WTC11 (cell line): ENCODE measurements around the gene SWI5. TPM values are rescaled to one million over a fixed set of nuclear protein-coding genes. Genes with fewer than 3 reads are reported as not detected.

Experiments used
- ATAC-seq: fragments of 200-7000 bp; cut with Tn5 transposase; 2 replicates; pipeline ENCODE4 v1.10.0; 2021; ENCODE audit warnings: mild to moderate bottlenecking, moderate library complexity
- CTCF ChIA-PET: fragments of 300-600 bp; sonication (Branson Sonifier 250); formaldehyde crosslinking; loops from one replicate; lab custom pipeline; 2021; ENCODE audit warnings: antibody characterized with exemption; lab: Charles Lee
- POLR2A ChIA-PET: fragments of 350-600 bp; sonication (Branson Sonifier 250); formaldehyde crosslinking; loops from one replicate; lab custom pipeline; 2021; ENCODE audit warnings: antibody characterized with exemption; lab: Charles Lee
- DNase-seq: peaks from one replicate; pipeline ENCODE4 v3.0.0; 2021; ENCODE audit warnings: low spot score
- H3K27ac Mint-ChIP-seq: 2 replicates; pipeline ENCODE4 v1.8.0; 2021; ENCODE audit warnings: mixed read lengths
- H3K27me3 Mint-ChIP-seq: 2 replicates; pipeline ENCODE4 v1.8.0; 2021; ENCODE audit warnings: low read depth, mild to moderate bottlenecking, moderate library complexity, mixed read lengths
- H3K36me3 Mint-ChIP-seq: 2 replicates; pipeline ENCODE4 v1.8.0; 2021; ENCODE audit warnings: mixed read lengths
- H3K4me1 Mint-ChIP-seq: 2 replicates; pipeline ENCODE4 v1.8.0; 2022; ENCODE audit warnings: mixed read lengths
- H3K4me3 Mint-ChIP-seq: 2 replicates; pipeline ENCODE4 v1.8.0; 2021; ENCODE audit warnings: mild to moderate bottlenecking, moderate library complexity, mixed read lengths
- H3K9me3 Mint-ChIP-seq: 2 replicates; pipeline ENCODE4 v1.8.0; 2021; ENCODE audit warnings: mixed read lengths
- CTCF ChIP-seq: fragments of 200-600 bp; IDR thresholded peaks from 2 replicates; pipeline ENCODE4 v1.8.0; 2022; ENCODE audit warnings: antibody characterized with exemption
- E2F5 ChIP-seq: sonication (generic); formaldehyde crosslinking; IDR thresholded peaks from 2 replicates; pipeline ENCODE4 v1.8.1; 2022; ENCODE audit warnings: mild to moderate bottlenecking, moderate library complexity, missing genetic modification reagents
- ELF4 ChIP-seq: sonication (generic); formaldehyde crosslinking; IDR thresholded peaks from 2 replicates; pipeline ENCODE4 v1.8.1; 2022; ENCODE audit warnings: low read depth, mild to moderate bottlenecking, moderate library complexity, missing genetic modification reagents
- EMX1 ChIP-seq: fragments of 250-450 bp; sonication (Bioruptor Pico); IDR thresholded peaks from 2 replicates; pipeline ENCODE4 v1.8.0; 2021; ENCODE audit warnings: mild to moderate bottlenecking
- ETV6 ChIP-seq: sonication (generic); formaldehyde crosslinking; IDR thresholded peaks from 2 replicates; pipeline ENCODE4 v1.8.1; 2022; ENCODE audit warnings: mild to moderate bottlenecking, missing genetic modification reagents
- FOXP4 ChIP-seq: sonication (generic); formaldehyde crosslinking; IDR thresholded peaks from 2 replicates; pipeline ENCODE4 v1.8.0; 2022; ENCODE audit warnings: mild to moderate bottlenecking, missing genetic modification reagents
- GABPB1 ChIP-seq: sonication (generic); formaldehyde crosslinking; IDR thresholded peaks from 2 replicates; pipeline ENCODE4 v1.8.1; 2023; ENCODE audit warnings: mild to moderate bottlenecking, missing genetic modification reagents
- GTF2I ChIP-seq: fragments of 250-450 bp; sonication (Bioruptor Pico); conservative IDR thresholded peaks from 2 replicates; pipeline ENCODE4 v1.4.0; 2021; ENCODE audit warnings: mild to moderate bottlenecking
- IRF1 ChIP-seq: sonication (generic); formaldehyde crosslinking; IDR thresholded peaks from 2 replicates; pipeline ENCODE4 v1.8.0; 2023; ENCODE audit warnings: missing genetic modification reagents
- KAT7 ChIP-seq: sonication (generic); formaldehyde crosslinking; IDR thresholded peaks from 2 replicates; pipeline ENCODE4 v1.8.1; 2023; ENCODE audit warnings: missing genetic modification reagents, mild to moderate bottlenecking, borderline replicate concordance
- MYBL2 ChIP-seq: sonication (generic); formaldehyde crosslinking; IDR thresholded peaks from 2 replicates; pipeline ENCODE4 v1.8.1; 2023; ENCODE audit warnings: mild to moderate bottlenecking, moderate library complexity, missing genetic modification reagents
- NFYB ChIP-seq: sonication (generic); formaldehyde crosslinking; conservative IDR thresholded peaks from 2 replicates; pipeline ENCODE4 v1.8.0; 2022; ENCODE audit warnings: low read depth, missing genetic modification reagents
- OVOL2 ChIP-seq: fragments of 250-450 bp; sonication (Bioruptor Pico); IDR thresholded peaks from 2 replicates; pipeline ENCODE4 v1.9.0; 2021; ENCODE audit warnings: mild to moderate bottlenecking, borderline replicate concordance
- PRDM15 ChIP-seq: sonication (generic); formaldehyde crosslinking; IDR thresholded peaks from 2 replicates; pipeline ENCODE4 v1.8.0; 2022; ENCODE audit warnings: missing genetic modification reagents
- RELA ChIP-seq: sonication (generic); formaldehyde crosslinking; IDR thresholded peaks from 2 replicates; pipeline ENCODE4 v1.8.1; 2022; ENCODE audit warnings: missing genetic modification reagents, mild to moderate bottlenecking, borderline replicate concordance
- RORB ChIP-seq: fragments of 250-450 bp; sonication (Bioruptor Pico); IDR thresholded peaks from 2 replicates; pipeline ENCODE4 v1.9.0; 2021; ENCODE audit warnings: mild to moderate bottlenecking
- SMAD3 ChIP-seq: sonication (generic); formaldehyde crosslinking; IDR thresholded peaks from 2 replicates; pipeline ENCODE4 v1.8.0; 2022; ENCODE audit warnings: missing genetic modification reagents, mild to moderate bottlenecking, borderline replicate concordance
- ZMAT4 ChIP-seq: fragments of 250-450 bp; sonication (Bioruptor Pico); IDR thresholded peaks from 2 replicates; pipeline ENCODE4 v1.9.0; 2021; ENCODE audit warnings: mild to moderate bottlenecking
- ZSCAN18 ChIP-seq: fragments of 250-450 bp; sonication (Bioruptor Pico); IDR thresholded peaks from 2 replicates; pipeline ENCODE4 v2.1.2; 2022; ENCODE audit warnings: mild to moderate bottlenecking, moderate library complexity
- total RNA-seq: library from RNA; stranded (reverse); gene quantifications from 3 replicates; pipeline ENCODE4 v1.2.3, GENCODE V29; 2021

Gene SWI5
- total RNA-seq, 1 experiment from 2014 or later: 26.2 TPM

- no peak for TF ChIP-seq PRDM15 (CRISPR knock-in tag)
- no peak for TF ChIP-seq ZMAT4 (CRISPR knock-in tag)
- TF ChIP-seq ZSCAN18 (CRISPR knock-in tag): no peak
- no peak for TF ChIP-seq RORB (CRISPR knock-in tag)
- TF ChIP-seq ETV6 (CRISPR knock-in tag): no peak
- no peak for TF ChIP-seq OVOL2 (CRISPR knock-in tag)
Measured at GRCh38 chr9:128257086-128257825, 18.8 kb upstream of the SWI5 start (continued).

- no peaks in the 10 kb centered on the region for H3K9me3 Mint-ChIP-seq
- peaks cover 23% of the 10 kb centered on the region for H3K4me1 Mint-ChIP-seq
- ATAC-seq: no peak
- H3K4me3 Mint-ChIP-seq: no peak overlapping the region
- peaks cover 33% of the 10 kb centered on the region for H3K36me3 Mint-ChIP-seq
- TF ChIP-seq GTF2I (CRISPR knock-in tag) (no peak), MYBL2 (CRISPR knock-in tag) (no peak), RELA (CRISPR knock-in tag) (no peak)
- ChIA-PET POLR2A (no interaction called here), CTCF (interaction anchor here (1.1 kb wide), 1 partner anchor 133 kb away, joined by 4 read pairs; no protein-coding TSS in a partner anchor)
- no peaks in the 10 kb centered on the region for H3K27me3 Mint-ChIP-seq
- no peak overlapping the region; the same call in 1 of the 2 replicates for H3K27ac Mint-ChIP-seq
- no peak for DNase-seq
Measured at GRCh38 chr9:128257907-128258306, 18.2 kb upstream of the SWI5 start.

GRCh38 chr9:128258326-128258725 is 17.8 kb upstream of the SWI5 start:
- ATAC-seq (no peak), DNase-seq (no peak)
- Mint-ChIP-seq H3K27me3 (no peaks in the 10 kb centered on the region), H3K4me3 (no peak overlapping the region), H3K9me3 (no peaks in the 10 kb centered on the region), H3K36me3 (peaks cover 36% of the 10 kb centered on the region), H3K27ac (no peak overlapping the region), H3K4me1 (peaks cover 20% of the 10 kb centered on the region)
- POLR2A ChIA-PET: no interaction called here
- CTCF ChIA-PET: interaction anchor here (1.0 to 2.7 kb wide), 4 partner anchors 8 to 134 kb away, joined by 3 to 23 read pairs (median 6); partner anchors contain the start of genes GOLGA2 and SWI5
- TF ChIP-seq EMX1 (CRISPR knock-in tag): no peak
- no peak for TF ChIP-seq RORB (CRISPR knock-in tag)
- no peak for TF ChIP-seq NFYB (CRISPR knock-in tag)
- no peak for TF ChIP-seq IRF1
- no peak for TF ChIP-seq KAT7 (CRISPR knock-in tag)
- TF ChIP-seq FOXP4: no peak
- TF ChIP-seq GABPB1 (CRISPR knock-in tag): no peak
- TF ChIP-seq SMAD3 (CRISPR knock-in tag): no peak
- TF ChIP-seq GTF2I (CRISPR knock-in tag): no peak
- no peak for TF ChIP-seq E2F5 (CRISPR knock-in tag)
- no peak for TF ChIP-seq ELF4 (CRISPR knock-in tag)
- no peak for TF ChIP-seq CTCF
